HG03521 (cell line): ENCODE results near the gene SLC41A3.
"Not testable (repeated sequence)": the region's sequence is repeated elsewhere in the genome, so short reads cannot be mapped to it uniquely, and the experiment has no call there.

ENCODE experiments used
- ATAC-seq: cut with Tn5 transposase; IDR thresholded peaks from one replicate; pipeline ENCODE4 v1.9.1; 2021; ENCODE audit warnings: mild to moderate bottlenecking, moderate library complexity; ENCODE audit not compliant: unreplicated experiment

The SLC41A3 gene

GRCh38 chr3:126005951-126006350, 78.0 kb downstream of the SLC41A3 start:
- ATAC-seq, result no peak

GRCh38 chr3:126004692-126005091, 79.2 kb downstream of the SLC41A3 start:
- no peak for ATAC-seq

- no peak for ATAC-seq
Observed at GRCh38 chr3:126004217-126004616, 79.7 kb downstream of the SLC41A3 start.

GRCh38 chr3:126003447-126004190, 80.3 kb downstream of the SLC41A3 start:
- ATAC-seq, result no peak

GRCh38 chr3:126002189-126002588, 81.7 kb downstream of the SLC41A3 start:
- no peak for ATAC-seq

- not testable (repeated sequence) for ATAC-seq
Observed at GRCh38 chr3:125996751-125997150, 87.2 kb downstream of the SLC41A3 start.

- peak; percentile 91 for ATAC-seq
Observed at GRCh38 chr3:125990253-125990970, 93.5 kb downstream of the SLC41A3 start.

- not testable (repeated sequence) for ATAC-seq
Observed at GRCh38 chr3:125984951-125985350, 99.0 kb downstream of the SLC41A3 start.

GRCh38 chr3:125977104-125977503, 106.8 kb downstream of the SLC41A3 start:
- ATAC-seq, result not testable (repeated sequence)

GRCh38 chr3:125976003-125976390, 107.9 kb downstream of the SLC41A3 start:
- not testable (repeated sequence) for ATAC-seq

- ATAC-seq, result not testable (repeated sequence)
Observed at GRCh38 chr3:125975245-125976002, 108.5 kb downstream of the SLC41A3 start.

- ATAC-seq, result not testable (repeated sequence)
Observed at GRCh38 chr3:125971997-125972944, 111.7 kb downstream of the SLC41A3 start.

- ATAC-seq, result not testable (repeated sequence)
Observed at GRCh38 chr3:125968701-125969592, 115.0 kb downstream of the SLC41A3 start, which contains the start of gene ROPN1B. Gene ROPN1B (plus strand): TSS chr3:125969178. CDS start chr3:125972055, 2,877 bp downstream.

GRCh38 chr3:125968121-125968520, 115.8 kb downstream of the SLC41A3 start:
- not testable (repeated sequence) for ATAC-seq

- no peak for ATAC-seq
Observed at GRCh38 chr3:125967156-125967555, 116.8 kb downstream of the SLC41A3 start.

- no peak for ATAC-seq
Observed at GRCh38 chr3:125965505-125965904, 118.4 kb downstream of the SLC41A3 start.

- not testable (repeated sequence) for ATAC-seq
Observed at GRCh38 chr3:125963834-125964233, 120.1 kb downstream of the SLC41A3 start.

GRCh38 chr3:125961289-125961589, 122.7 kb downstream of the SLC41A3 start:
- ATAC-seq, result no peak
